Chondrocyte (in vitro differentiated cells): ENCODE data around the gene MEIOB. TPM values are rescaled to one million over a fixed set of nuclear protein-coding genes. Genes with fewer than 3 reads are reported as not detected.

Experiments
- DNase-seq: peaks from one replicate; pipeline ENCODE4 v3.0.0; 2021; ENCODE audit warnings: mixed read lengths, low spot score
- H3K27ac Mint-ChIP-seq: one replicate; pipeline ENCODE4 v1.8.0; 2021; ENCODE audit warnings: mild to moderate bottlenecking, moderate library complexity, mixed read lengths; ENCODE audit not compliant: unreplicated experiment
- H3K27me3 Mint-ChIP-seq: 2 replicates; pipeline ENCODE4 v1.8.0; 2021; ENCODE audit warnings: low read depth, mixed read lengths
- H3K36me3 Mint-ChIP-seq: 2 replicates; pipeline ENCODE4 v1.8.0; 2021; ENCODE audit warnings: low read depth, mixed read lengths
- H3K4me1 Mint-ChIP-seq: 2 replicates; pipeline ENCODE4 v1.8.0; 2021; ENCODE audit warnings: low read depth, mild to moderate bottlenecking, mixed read lengths
- H3K4me3 Mint-ChIP-seq: one replicate; pipeline ENCODE4 v1.8.0; 2021; ENCODE audit warnings: mild to moderate bottlenecking, moderate library complexity, mixed read lengths; ENCODE audit not compliant: unreplicated experiment
- H3K9me3 Mint-ChIP-seq: 2 replicates; pipeline ENCODE4 v1.8.0; 2021; ENCODE audit warnings: low read depth, mixed read lengths
- total RNA-seq: library from RNA; stranded (reverse); gene quantifications from 3 replicates; pipeline ENCODE4 v1.2.1, GENCODE V29; 2021
- TF ChIP-seq, protein P1 (sequence below): fragments of 200-600 bp; sonication (generic); IDR thresholded peaks from 2 replicates; pipeline ENCODE4 v1.5.0; 2021; ENCODE audit warnings: antibody characterized with exemption, mild to moderate bottlenecking, moderate library complexity

Gene MEIOB
- total RNA-seq, 1 donor from 2014 or later: 1.2 TPM

DNA sequence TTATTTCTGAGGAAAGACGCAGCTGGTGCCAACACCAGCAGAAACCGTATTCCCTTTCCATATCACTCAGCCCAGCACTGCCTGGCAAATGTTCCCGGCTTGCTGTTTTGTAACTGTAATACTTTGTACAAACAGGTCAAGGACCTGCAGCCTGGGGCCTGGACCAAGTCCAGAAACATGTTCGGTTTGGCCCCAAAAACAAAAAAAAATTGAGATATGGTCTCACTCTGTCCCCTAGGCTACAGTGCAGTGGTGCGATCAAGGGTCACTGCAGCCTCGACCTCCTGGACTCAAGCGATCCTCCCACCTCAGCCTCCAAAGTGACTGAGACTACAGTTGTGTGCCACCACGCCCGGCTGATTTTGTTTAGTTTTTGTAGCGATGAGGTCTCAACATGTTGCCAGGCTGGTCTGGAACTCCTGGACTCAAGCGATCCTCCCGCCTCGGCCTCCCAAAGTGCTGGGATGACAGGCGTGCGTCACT lies 46.5 kb downstream of the MEIOB start:
- Mint-ChIP-seq H3K27ac (no peak overlapping the region), H3K4me3 (peak overlapping the region; percentile 68)

DNA sequence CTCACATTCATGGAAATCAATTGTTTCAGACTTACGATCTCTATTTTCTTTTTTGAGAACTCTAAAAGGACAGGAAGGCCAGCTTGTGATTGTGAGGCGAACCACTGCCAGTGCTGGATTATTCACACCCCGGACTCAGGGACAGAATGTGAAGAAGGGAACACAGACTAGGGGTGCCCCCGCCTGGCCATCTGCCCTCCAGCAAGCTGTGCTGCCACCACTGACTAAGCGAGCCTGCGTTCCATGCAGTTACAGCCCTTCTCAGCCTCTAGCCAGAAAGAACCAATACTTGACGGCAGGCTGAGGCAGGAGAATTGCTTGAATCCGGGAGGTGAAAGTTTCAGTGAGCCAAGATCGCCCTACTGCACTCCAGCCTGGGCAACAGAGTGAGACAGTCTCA lies 48.1 kb downstream of the MEIOB start:
- TF ChIP-seq, protein P1, sequence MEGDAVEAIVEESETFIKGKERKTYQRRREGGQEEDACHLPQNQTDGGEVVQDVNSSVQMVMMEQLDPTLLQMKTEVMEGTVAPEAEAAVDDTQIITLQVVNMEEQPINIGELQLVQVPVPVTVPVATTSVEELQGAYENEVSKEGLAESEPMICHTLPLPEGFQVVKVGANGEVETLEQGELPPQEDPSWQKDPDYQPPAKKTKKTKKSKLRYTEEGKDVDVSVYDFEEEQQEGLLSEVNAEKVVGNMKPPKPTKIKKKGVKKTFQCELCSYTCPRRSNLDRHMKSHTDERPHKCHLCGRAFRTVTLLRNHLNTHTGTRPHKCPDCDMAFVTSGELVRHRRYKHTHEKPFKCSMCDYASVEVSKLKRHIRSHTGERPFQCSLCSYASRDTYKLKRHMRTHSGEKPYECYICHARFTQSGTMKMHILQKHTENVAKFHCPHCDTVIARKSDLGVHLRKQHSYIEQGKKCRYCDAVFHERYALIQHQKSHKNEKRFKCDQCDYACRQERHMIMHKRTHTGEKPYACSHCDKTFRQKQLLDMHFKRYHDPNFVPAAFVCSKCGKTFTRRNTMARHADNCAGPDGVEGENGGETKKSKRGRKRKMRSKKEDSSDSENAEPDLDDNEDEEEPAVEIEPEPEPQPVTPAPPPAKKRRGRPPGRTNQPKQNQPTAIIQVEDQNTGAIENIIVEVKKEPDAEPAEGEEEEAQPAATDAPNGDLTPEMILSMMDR: peak; percentile 56
- Mint-ChIP-seq H3K9me3 (no peaks in the 10 kb centered on the region), H3K27ac (peak overlapping the region; percentile 12), H3K27me3 (no peaks in the 10 kb centered on the region), H3K4me1 (peaks cover 36% of the 10 kb centered on the region), H3K4me3 (no peak overlapping the region), H3K36me3 (peaks cover 3% of the 10 kb centered on the region)
- peak; percentile 72 for DNase-seq

More for the DNA sequence above, 46.5 kb downstream of the MEIOB start:
- Mint-ChIP-seq H3K36me3 (no peaks in the 10 kb centered on the region), H3K9me3 (no peaks in the 10 kb centered on the region), H3K27me3 (no peaks in the 10 kb centered on the region), H3K4me1 (peaks cover 51% of the 10 kb centered on the region)
- TF ChIP-seq, protein P1: no peak
- peak; percentile 38 for DNase-seq

DNA sequence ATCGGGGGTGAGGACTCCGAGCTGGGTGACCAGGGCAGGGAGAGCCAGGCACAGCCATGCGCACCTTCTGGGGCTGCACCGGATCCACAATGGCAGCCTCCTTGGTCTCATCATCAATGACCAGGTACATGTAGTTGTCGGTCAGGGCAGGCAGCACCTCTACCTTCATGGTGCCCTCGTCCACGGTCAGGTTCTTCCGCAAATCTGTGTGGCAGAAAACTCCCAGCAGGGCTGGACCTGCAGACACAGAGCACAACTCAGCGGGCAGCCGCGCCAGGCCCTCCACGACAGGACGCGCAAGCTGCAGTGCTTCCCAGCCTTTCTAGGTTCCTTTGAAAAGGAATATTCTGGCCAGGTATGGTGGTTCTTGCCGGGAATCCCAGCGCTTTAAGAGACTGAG lies 49.2 kb downstream of the MEIOB start:
- Mint-ChIP-seq H3K4me1 (peaks cover 27% of the 10 kb centered on the region), H3K27me3 (no peaks in the 10 kb centered on the region), H3K9me3 (no peaks in the 10 kb centered on the region), H3K36me3 (peaks cover 3% of the 10 kb centered on the region), H3K4me3 (no peak overlapping the region), H3K27ac (no peak overlapping the region)
- peak; percentile 77 for DNase-seq
- TF ChIP-seq, protein P1: no peak

DNA sequence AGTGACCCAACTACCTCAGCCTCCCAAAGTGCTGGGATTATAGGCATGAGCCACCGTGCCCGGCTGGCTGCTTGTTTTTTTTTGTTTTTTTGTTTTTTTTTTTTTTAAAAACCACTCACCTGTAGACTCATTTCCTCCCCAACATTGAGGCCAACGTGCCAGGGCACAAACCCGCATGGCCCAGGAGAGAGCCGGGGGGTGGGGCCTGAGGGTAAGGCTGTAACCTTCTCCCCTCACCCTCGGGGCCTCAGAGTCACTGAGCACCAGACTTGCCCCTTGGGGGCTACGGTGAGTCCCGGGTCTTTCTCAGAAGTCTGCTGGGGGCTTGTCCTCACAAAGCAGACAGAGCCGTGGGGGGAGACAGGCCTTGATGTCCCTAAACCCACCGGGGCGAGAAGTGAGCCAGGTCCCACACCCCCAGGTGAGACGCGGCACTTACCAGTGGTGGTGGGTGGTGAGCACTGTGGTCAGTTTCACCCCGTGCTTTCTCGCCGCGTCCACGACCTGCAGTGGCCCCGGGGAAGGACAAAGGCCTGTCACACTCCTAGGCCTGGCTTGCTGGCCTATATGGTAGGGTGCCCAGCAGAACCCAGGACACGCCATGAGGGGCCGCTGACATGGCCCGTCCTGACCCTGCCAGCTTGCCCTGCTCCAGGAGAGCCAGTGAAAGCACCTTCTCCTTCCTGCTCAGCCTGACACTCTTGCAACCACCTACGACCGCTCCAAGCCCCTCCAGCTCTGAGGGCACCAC lies 49.9 kb downstream of the MEIOB start:
- H3K27ac Mint-ChIP-seq: no peak overlapping the region
- TF ChIP-seq, protein P1: no peak
- no peaks in the 10 kb centered on the region for H3K27me3 Mint-ChIP-seq
- DNase-seq: peak; percentile 81
- peaks cover 3% of the 10 kb centered on the region for H3K36me3 Mint-ChIP-seq
- H3K4me3 Mint-ChIP-seq: no peak overlapping the region
- peaks cover 19% of the 10 kb centered on the region for H3K4me1 Mint-ChIP-seq
- no peaks in the 10 kb centered on the region for H3K9me3 Mint-ChIP-seq

DNA sequence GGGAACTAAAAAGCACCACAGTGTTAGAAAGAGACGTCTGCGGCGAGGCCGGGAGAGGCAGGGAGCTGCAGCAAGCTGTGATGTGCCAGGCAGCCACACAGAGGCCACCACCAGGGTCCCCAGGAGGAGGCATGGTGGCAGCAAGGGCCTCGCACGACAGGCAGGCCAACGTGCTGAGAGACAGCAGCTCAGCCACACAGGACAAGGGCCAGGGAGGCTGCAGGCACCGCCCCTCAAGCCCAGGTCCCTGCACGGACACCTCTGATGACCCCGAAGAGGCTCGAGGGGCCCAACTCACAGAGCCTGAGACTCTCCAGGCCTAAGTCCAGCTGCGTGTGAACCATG lies 51.0 kb downstream of the MEIOB start:
- Mint-ChIP-seq H3K4me1 (peaks cover 18% of the 10 kb centered on the region), H3K27ac (no peak overlapping the region), H3K4me3 (no peak overlapping the region), H3K9me3 (no peaks in the 10 kb centered on the region), H3K36me3 (peaks cover 3% of the 10 kb centered on the region), H3K27me3 (no peaks in the 10 kb centered on the region)
- DNase-seq: no peak
- TF ChIP-seq, protein P1: no peak
